GM18505 (cell line): Measurements from ENCODE around the gene L3MBTL2.

Source experiments
- ATAC-seq: cut with Tn5 transposase; IDR thresholded peaks from one replicate; pipeline ENCODE4 v1.9.1; 2021; ENCODE audit not compliant: unreplicated experiment
- POLR2A ChIP-seq: IDR thresholded peaks from 4 replicates; pipeline ENCODE4 v1.6.1; 2011; ENCODE audit warnings: borderline replicate concordance; ENCODE audit not compliant: insufficient read depth, insufficient read length; ENCODE audit errors: extremely low read depth

Gene L3MBTL2

GRCh38 chr22:41191467-41191866 is 13.6 kb upstream of the L3MBTL2 start:
- TF ChIP-seq POLR2A, result no peak

GRCh38 chr22:41193829-41194228 is 11.3 kb upstream of the L3MBTL2 start:
- no peak for TF ChIP-seq POLR2A
- no peak for ATAC-seq

More at GRCh38 chr22:41191467-41191866, 13.6 kb upstream of the L3MBTL2 start:
- no peak for ATAC-seq

DNA sequence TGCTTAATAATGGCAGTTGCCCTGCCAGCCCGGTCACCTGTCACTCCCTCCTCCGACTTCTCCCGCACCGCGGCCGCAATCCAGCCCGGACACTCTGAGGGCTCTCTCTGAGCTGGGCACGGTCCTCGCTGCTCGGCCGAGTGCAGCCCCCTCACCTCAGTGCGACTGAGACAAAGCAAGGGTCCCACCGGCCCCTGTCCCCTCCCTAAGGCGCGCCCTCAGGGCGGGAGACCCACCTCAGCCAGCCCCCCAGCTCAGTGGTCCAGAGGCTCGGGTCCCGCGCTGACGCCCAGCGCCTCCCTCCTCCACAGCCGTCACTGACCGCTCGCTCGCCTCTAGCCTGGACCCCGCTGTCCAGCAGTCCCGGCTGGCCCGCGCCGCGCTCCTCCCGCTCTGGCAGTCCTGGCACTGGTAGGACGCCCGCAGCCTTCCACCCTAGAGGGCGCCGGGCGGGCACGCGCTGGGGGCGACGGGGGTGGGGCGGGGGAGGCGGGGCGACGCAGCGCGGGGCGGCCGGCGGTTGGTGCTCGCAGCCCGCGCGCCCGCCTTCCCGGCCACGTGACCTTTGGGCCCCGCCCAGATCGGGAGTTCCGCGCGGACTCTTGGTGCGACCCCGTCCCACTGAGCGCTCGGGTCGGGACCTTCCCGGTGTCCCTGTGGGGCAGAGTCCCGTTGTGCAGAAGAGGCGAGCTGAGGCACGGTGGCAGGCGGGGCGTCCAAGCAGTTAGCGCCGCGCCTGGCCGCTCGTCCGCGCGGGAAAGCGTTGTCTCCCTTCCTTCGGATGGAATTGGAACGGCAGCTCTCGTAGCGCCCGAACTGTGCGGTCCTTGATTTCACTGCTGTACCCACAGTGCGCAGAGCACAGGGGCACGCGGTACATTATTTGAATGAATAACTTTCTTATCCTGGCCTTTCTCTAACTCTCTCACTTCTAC is 7.8 kb upstream of the L3MBTL2 start:
- no peak for TF ChIP-seq POLR2A
- ATAC-seq, result peak; percentile 82

DNA sequence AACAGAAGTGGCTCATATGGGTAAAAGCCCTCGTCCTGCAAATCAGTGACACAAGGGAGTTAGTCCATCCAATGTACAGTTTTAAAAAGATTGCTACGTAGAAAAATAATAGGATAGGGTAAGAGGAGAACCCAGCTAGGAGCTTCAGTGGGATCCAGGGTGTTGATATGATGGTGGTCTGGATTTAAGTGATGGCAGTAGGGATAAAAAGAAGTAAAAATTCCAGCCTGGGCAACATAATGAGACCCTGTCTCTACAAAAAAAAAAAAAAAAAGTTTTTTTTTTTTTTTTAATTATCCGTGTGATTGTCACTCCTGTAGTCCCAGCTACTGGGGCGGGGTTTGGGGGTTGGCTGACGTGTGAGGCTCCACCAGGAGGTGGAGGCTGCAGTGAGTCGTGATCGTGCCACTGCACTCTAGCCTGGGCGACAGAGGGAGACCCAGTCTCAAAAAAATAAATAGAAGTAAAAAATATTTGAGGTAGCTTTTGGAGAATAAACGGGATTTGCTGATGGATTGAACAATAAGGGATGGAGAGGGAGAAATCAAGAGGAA is 7.0 kb upstream of the L3MBTL2 start:
- no peak for ATAC-seq

GRCh38 chr22:41201141-41201540 is 4.0 kb upstream of the L3MBTL2 start:
- no peak for TF ChIP-seq POLR2A
- no peak for ATAC-seq

More for the DNA sequence above, 7.0 kb upstream of the L3MBTL2 start:
- TF ChIP-seq POLR2A, result no peak

- ATAC-seq, result no peak
- no peak for TF ChIP-seq POLR2A
Measured at GRCh38 chr22:41203118-41203517, 2.0 kb upstream of the L3MBTL2 start.

DNA sequence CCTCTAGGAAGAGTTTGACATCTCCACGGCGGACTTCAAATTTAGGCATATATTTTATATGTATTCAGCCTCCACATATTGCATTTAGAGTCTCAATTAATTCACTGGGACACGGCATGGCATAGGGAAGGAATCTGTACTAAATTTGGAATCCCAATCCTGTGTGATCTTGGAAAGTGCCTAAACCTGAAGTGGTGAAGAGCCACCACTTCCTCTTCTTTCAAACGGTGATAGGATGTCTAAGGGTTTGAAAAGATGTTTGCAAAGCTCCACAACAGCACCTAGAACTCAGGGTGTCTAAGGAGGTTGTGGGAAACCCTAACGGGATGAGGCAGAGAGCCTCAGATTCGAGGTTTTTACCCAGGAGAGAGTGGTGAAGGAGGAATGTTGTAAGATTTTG is 1.0 kb upstream of the L3MBTL2 start:
- no peak for TF ChIP-seq POLR2A
- no peak for ATAC-seq

- ATAC-seq, result no peak
- TF ChIP-seq POLR2A, result no peak
Measured at GRCh38 chr22:41206719-41207118, 1.6 kb downstream of the L3MBTL2 start.

DNA sequence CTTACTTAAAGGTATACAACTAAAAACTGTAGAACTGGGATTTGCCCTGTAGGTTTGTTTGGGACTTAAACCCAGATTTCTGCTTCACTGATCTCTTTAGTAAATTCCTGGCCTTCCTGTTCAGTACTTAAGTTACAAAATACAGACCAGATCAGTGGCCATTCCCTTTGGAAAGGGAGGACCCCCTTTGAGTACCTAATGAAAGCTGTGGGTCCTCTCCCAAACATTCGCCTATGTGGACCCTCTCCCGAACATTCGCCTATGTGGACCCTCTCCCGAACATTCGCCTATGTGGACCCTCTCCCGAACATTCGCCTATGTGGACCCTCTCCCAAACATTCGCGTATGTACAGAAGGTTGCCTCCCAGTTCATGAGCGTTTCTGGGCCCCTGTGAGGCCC is 10.3 kb downstream of the L3MBTL2 start:
- no peak for ATAC-seq
- no peak for TF ChIP-seq POLR2A

- no peak for ATAC-seq
Measured at GRCh38 chr22:41215926-41216325, 10.8 kb downstream of the L3MBTL2 start.

DNA sequence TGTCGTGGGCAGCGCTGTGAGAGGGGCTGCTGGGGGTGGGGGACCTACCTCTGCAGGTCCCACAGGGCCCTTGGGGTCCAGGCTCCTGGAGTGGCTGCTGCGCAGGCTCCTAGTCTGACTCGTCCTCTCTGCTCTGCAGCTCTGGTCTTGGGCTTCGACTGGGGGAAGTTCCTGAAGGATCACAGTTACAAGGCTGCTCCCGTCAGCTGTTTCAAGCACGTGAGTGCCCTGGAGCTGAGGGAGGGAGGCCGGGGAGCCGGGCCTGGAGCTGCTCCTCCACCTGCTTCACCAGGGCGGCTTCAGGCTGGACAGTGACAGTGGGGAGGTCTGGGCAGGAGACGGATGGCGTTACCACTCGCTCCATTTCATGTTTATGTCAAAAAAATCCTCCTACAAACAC is 11.9 kb downstream of the L3MBTL2 start:
- ATAC-seq, result no peak
- TF ChIP-seq POLR2A, result no peak

More at GRCh38 chr22:41215926-41216325, 10.8 kb downstream of the L3MBTL2 start:
- TF ChIP-seq POLR2A, result no peak

- ATAC-seq, result no peak
- no peak for TF ChIP-seq POLR2A
Measured at GRCh38 chr22:41217553-41218157, 12.5 kb downstream of the L3MBTL2 start.

DNA sequence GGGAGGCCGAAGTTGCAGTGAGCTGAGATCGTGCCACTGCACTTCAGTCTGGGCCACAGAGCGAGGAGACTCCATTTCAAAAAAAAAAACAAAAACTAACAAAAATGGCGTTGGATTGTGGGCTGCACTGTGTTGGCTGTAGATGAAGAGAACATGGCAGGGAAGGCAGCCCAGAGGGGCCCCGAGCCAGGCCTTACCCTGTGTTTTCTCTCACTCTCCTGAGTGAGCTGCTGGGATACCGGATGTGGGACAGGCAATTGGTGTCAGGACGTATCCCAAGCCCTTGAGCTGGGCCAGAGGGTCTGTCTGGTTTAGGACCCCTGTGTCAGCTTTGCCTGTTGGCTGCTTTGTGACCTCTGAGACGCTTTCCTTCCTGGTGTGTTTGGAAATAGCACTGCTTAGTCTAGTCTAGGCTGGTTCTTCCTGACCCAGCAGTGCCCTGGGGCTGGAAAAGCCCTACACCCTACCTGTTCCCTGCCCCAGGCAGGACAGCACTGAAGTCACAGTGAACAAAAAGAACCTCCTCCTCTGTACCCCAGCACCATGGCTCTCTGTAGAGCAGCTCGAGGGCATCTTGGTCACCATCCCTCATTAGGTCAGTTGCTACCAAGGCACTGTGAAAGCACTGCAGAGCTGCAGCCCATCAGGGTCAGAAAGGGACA is 17.9 kb downstream of the L3MBTL2 start:
- no peak for ATAC-seq
- no peak for TF ChIP-seq POLR2A
